Mesendoderm (in vitro differentiated cells): ENCODE results near the gene PRR20G.

Experiments used
- DNase-seq: peaks from one replicate; pipeline ENCODE4 v3.0.0; 2013
- H2AK5ac ChIP-seq: 2 replicates; pipeline ENCODE4 v1.6.1; 2013; ENCODE audit warnings: low read length, inconsistent platforms
- H2BK120ac ChIP-seq: 2 replicates; pipeline ENCODE4 v1.6.1; 2013; ENCODE audit warnings: low read depth, mild to moderate bottlenecking, low read length, moderate library complexity, mixed read lengths
- H2BK15ac ChIP-seq: replicated peaks from 2 replicates; pipeline ENCODE4 v1.6.1; 2013; ENCODE audit warnings: low read depth, mild to moderate bottlenecking, moderate library complexity
- H2BK5ac ChIP-seq: 2 replicates; pipeline ENCODE4 v1.6.1; 2013; ENCODE audit warnings: low read length, inconsistent platforms
- H3K18ac ChIP-seq: 2 replicates; pipeline ENCODE4 v1.6.1; 2013; ENCODE audit warnings: mild to moderate bottlenecking, low read length, mixed read lengths
- H3K23ac ChIP-seq: one replicate; pipeline ENCODE4 v1.6.1; 2013; ENCODE audit warnings: low read length
- H3K27ac ChIP-seq: 2 replicates; pipeline ENCODE4 v1.5.1; 2013; ENCODE audit warnings: low read depth, mild to moderate bottlenecking, inconsistent platforms, low read length, moderate library complexity
- H3K27me3 ChIP-seq: 2 replicates; pipeline ENCODE4 v1.6.1; 2013; ENCODE audit warnings: low read length, control low read depth, mild to moderate bottlenecking, inconsistent platforms; ENCODE audit not compliant: insufficient read depth, poor library complexity
- H3K36me3 ChIP-seq: 2 replicates; pipeline ENCODE4 v1.6.1; 2013; ENCODE audit warnings: low read length, inconsistent platforms; ENCODE audit not compliant: control insufficient read depth, insufficient read depth
- H3K4ac ChIP-seq: one replicate; pipeline ENCODE4 v1.6.1; 2013; ENCODE audit warnings: low read depth, mild to moderate bottlenecking, low read length, moderate library complexity
- H3K4me1 ChIP-seq: 2 replicates; pipeline ENCODE4 v1.6.1; 2013; ENCODE audit warnings: low read depth, low read length, inconsistent platforms; ENCODE audit not compliant: control insufficient read depth
- H3K4me2 ChIP-seq: 2 replicates; pipeline ENCODE4 v1.6.1; 2013; ENCODE audit warnings: low read length
- H3K4me3 ChIP-seq: 2 replicates; pipeline ENCODE4 v1.5.1; 2013; ENCODE audit warnings: mild to moderate bottlenecking, low read length
- H3K56ac ChIP-seq: one replicate; pipeline ENCODE4 v1.6.1; 2013; ENCODE audit warnings: low read length
- H3K79me1 ChIP-seq: 2 replicates; pipeline ENCODE4 v1.6.1; 2013; ENCODE audit warnings: low read length, inconsistent platforms
- H3K79me2 ChIP-seq: 2 replicates; pipeline ENCODE4 v1.6.1; 2013; ENCODE audit warnings: mild to moderate bottlenecking, low read length; ENCODE audit not compliant: control insufficient read depth, insufficient read depth
- H3K9ac ChIP-seq: 2 replicates; pipeline ENCODE4 v1.6.1; 2013; ENCODE audit warnings: low read length, inconsistent platforms
- H4K5ac ChIP-seq: one replicate; pipeline ENCODE4 v1.6.1; 2013; ENCODE audit warnings: low read length
- H4K8ac ChIP-seq: one replicate; pipeline ENCODE4 v1.6.1; 2013; ENCODE audit warnings: low read depth, mild to moderate bottlenecking, control low read depth, low read length, moderate library complexity
- WGBS: extraction: QIAGEN DNeasy Blood & Tissue Kit; methylation state at CpG from one replicate; pipeline ENCODE4 v1.1.7; 2013; ENCODE audit warnings: low lambda C conversion rate, missing lambda C conversion rate; ENCODE audit not compliant: insufficient coverage; ENCODE audit errors: extremely low coverage; 5-methylcytosine and 5-hydroxymethylcytosine counted together

The PRR20G gene

DNA sequence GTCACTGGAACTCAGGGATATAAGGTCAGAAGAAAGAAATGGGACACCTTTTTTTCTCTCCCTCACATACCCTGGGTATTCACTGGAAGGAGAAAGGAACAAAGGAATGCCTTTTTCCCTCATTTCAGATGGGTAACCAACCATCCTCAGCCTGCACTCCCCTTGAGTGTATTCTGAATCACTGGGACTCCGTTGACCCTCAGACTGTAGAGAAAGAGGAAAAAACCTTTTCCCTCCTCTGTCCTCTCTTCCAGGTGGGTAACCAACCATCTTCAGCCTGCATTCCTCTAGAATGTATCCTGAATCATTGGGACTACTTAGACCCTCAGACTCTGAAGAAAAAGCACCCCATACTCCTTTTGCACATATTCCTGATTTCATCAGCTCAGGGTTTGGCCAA, 11.4 kb downstream of the PRR20G start:
- Histone ChIP-seq H2AK5ac (no peak overlapping the region), H3K4me3 (no peak overlapping the region), H3K56ac (no peak overlapping the region), H3K27ac (no peak overlapping the region), H3K4me2 (no peak overlapping the region), H2BK5ac (no peak overlapping the region), H3K4me1 (no peaks in the 10 kb centered on the region), H3K9ac (no peak overlapping the region), H3K36me3 (no peaks in the 10 kb centered on the region), H2BK120ac (no peak overlapping the region), H3K18ac (no peak overlapping the region), H3K27me3 (no peaks in the 10 kb centered on the region), H4K8ac (no peak overlapping the region), H3K4ac (no peak overlapping the region), H4K5ac (no peak overlapping the region), H3K79me1 (no peaks in the 10 kb centered on the region), H3K79me2 (no peaks in the 10 kb centered on the region), H3K23ac (no peak overlapping the region), H2BK15ac (no peak overlapping the region)
- DNase-seq = no peak
- WGBS = no CpG with 5 or more reads among the region's 1 CpG

GRCh38 chr3:127275287-127275781, 12.5 kb downstream of the PRR20G start:
- H3K9ac ChIP-seq = no peak overlapping the region
- no peak overlapping the region for H2BK15ac ChIP-seq
- H3K4me3 ChIP-seq = no peak overlapping the region
- H2BK120ac ChIP-seq = no peak overlapping the region
- no peak overlapping the region for H4K5ac ChIP-seq
- DNase-seq = no peak
- no peak overlapping the region for H3K27ac ChIP-seq
- no peaks in the 10 kb centered on the region for H3K36me3 ChIP-seq
- H3K4me1 ChIP-seq = no peaks in the 10 kb centered on the region
- no peak overlapping the region for H3K23ac ChIP-seq
- H3K18ac ChIP-seq = no peak overlapping the region
- H3K4me2 ChIP-seq = no peak overlapping the region
- WGBS = no CpG with 5 or more reads among the region's 3 CpGs
- no peak overlapping the region for H2AK5ac ChIP-seq
- H3K27me3 ChIP-seq = no peaks in the 10 kb centered on the region
- H3K56ac ChIP-seq = no peak overlapping the region
- H4K8ac ChIP-seq = no peak overlapping the region
- no peaks in the 10 kb centered on the region for H3K79me2 ChIP-seq
- H3K79me1 ChIP-seq = no peaks in the 10 kb centered on the region
- no peak overlapping the region for H2BK5ac ChIP-seq
- no peak overlapping the region for H3K4ac ChIP-seq

GRCh38 chr3:127274200-127274760, 13.6 kb downstream of the PRR20G start:
- Histone ChIP-seq H3K79me2 (no peaks in the 10 kb centered on the region), H3K56ac (no peak overlapping the region), H3K4ac (no peak overlapping the region), H3K36me3 (no peaks in the 10 kb centered on the region), H2BK5ac (no peak overlapping the region), H3K27ac (no peak overlapping the region), H3K4me2 (no peak overlapping the region), H4K5ac (no peak overlapping the region), H2BK120ac (no peak overlapping the region), H3K18ac (no peak overlapping the region), H3K9ac (no peak overlapping the region), H3K27me3 (no peaks in the 10 kb centered on the region), H3K4me1 (no peaks in the 10 kb centered on the region), H3K4me3 (no peak overlapping the region), H3K79me1 (no peaks in the 10 kb centered on the region), H2BK15ac (no peak overlapping the region), H4K8ac (no peak overlapping the region), H2AK5ac (no peak overlapping the region), H3K23ac (no peak overlapping the region)
- DNase-seq = no peak
- WGBS = no CpG with 5 or more reads among the region's 6 CpGs

DNA sequence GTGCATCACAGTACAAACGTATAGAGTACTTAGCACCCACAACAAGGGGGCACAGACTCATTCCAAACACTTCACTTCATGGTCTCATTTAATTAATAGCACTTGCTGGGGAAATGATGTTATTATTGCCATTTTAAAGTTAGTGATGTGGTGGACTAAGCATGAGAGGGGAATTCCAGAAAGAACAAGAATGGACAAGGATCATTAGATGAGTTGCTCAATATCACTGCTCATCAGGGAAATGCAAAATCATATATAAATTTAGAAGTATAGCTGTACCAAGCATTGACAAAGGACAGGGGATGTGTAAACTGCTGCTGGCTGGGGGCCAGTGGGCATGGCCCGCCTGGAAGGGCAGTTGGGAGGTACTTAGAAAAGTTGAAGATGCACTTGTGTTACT, 14.6 kb downstream of the PRR20G start:
- Histone ChIP-seq H2BK5ac (no peak overlapping the region), H3K27ac (no peak overlapping the region), H3K4me3 (no peak overlapping the region), H2BK15ac (no peak overlapping the region), H2AK5ac (no peak overlapping the region), H3K9ac (no peak overlapping the region), H2BK120ac (no peak overlapping the region), H3K4ac (no peak overlapping the region), H3K4me1 (no peaks in the 10 kb centered on the region), H3K23ac (no peak overlapping the region), H4K5ac (no peak overlapping the region), H3K79me2 (no peaks in the 10 kb centered on the region), H3K36me3 (no peaks in the 10 kb centered on the region), H3K18ac (no peak overlapping the region), H3K27me3 (no peaks in the 10 kb centered on the region), H3K79me1 (no peaks in the 10 kb centered on the region), H3K4me2 (no peak overlapping the region), H3K56ac (no peak overlapping the region), H4K8ac (no peak overlapping the region)
- no peak for DNase-seq
- no CpG with 5 or more reads among the region's 2 CpGs for WGBS

DNA sequence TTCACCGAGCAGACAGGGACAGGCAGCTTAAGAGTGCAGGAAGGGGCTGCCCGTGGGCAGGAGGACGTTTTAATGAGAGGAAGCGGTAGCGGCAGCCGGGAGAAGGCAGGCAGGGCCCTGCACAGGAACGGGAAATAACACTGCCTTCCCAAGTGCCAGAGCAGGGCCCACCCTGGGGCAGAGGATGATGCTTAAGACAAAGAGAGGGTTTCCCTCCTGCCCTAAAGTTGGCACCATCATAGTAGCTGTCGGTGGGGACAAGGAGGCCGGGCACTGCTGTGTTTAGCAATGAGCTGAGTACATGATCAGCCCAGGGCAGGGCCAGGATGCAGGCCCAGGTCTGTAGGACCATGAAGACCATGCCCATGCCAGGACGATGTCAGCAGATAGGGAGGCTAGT, 21.7 kb downstream of the PRR20G start:
- no peak overlapping the region for H3K4me3 ChIP-seq
- no peak overlapping the region for H3K27ac ChIP-seq
- H3K4me2 ChIP-seq = no peak overlapping the region
- H3K36me3 ChIP-seq = no peaks in the 10 kb centered on the region
- H2BK120ac ChIP-seq = no peak overlapping the region
- H2BK15ac ChIP-seq = no peak overlapping the region
- no peak overlapping the region for H3K18ac ChIP-seq
- no peaks in the 10 kb centered on the region for H3K27me3 ChIP-seq
- no peak overlapping the region for H4K8ac ChIP-seq
- no peaks in the 10 kb centered on the region for H3K79me1 ChIP-seq
- H4K5ac ChIP-seq = no peak overlapping the region
- H2AK5ac ChIP-seq = no peak overlapping the region
- no peak for DNase-seq
- H3K4me1 ChIP-seq = no peaks in the 10 kb centered on the region
- no peak overlapping the region for H3K4ac ChIP-seq
- no peak overlapping the region for H3K9ac ChIP-seq
- WGBS = no CpG with 5 or more reads among the region's 10 CpGs
- no peaks in the 10 kb centered on the region for H3K79me2 ChIP-seq
- no peak overlapping the region for H3K23ac ChIP-seq
- no peak overlapping the region for H3K56ac ChIP-seq
- H2BK5ac ChIP-seq = no peak overlapping the region

GRCh38 chr3:127265581-127265981, 22.3 kb downstream of the PRR20G start:
- Histone ChIP-seq H3K79me2 (no peaks in the 10 kb centered on the region), H3K56ac (no peak overlapping the region), H3K23ac (no peak overlapping the region), H4K5ac (no peak overlapping the region), H4K8ac (no peak overlapping the region), H2AK5ac (no peak overlapping the region), H3K9ac (no peak overlapping the region), H3K36me3 (no peaks in the 10 kb centered on the region), H3K79me1 (no peaks in the 10 kb centered on the region), H2BK120ac (no peak overlapping the region), H2BK5ac (no peak overlapping the region), H3K4me3 (no peak overlapping the region), H2BK15ac (no peak overlapping the region), H3K27ac (no peak overlapping the region), H3K4ac (no peak overlapping the region), H3K27me3 (no peaks in the 10 kb centered on the region), H3K4me2 (no peak overlapping the region), H3K18ac (no peak overlapping the region), H3K4me1 (no peaks in the 10 kb centered on the region)
- DNase-seq = no peak
- no CpG with 5 or more reads among the region's 7 CpGs for WGBS
